T47D (cell line): ENCODE results near the gene TMEM184B.

Source experiments
- DNase-seq, 2 experiments: peaks; one replicate each; pipeline versions ENCODE4 v3.0.0 to v3.0.0-alpha.2; 2011 to 2012; ENCODE audit warnings: low read depth in 1 of 2, low spot score in 1 of 2
- JUND ChIP-seq: IDR thresholded peaks from 2 replicates; pipeline ENCODE4 v1.6.1; 2012; ENCODE audit warnings: low read depth
- in situ Hi-C: cut with HindIII; loops from 2 replicates; pipeline ENCODE4 v1.10.0; 2016; ENCODE audit warnings: low sequenced_read_pairs, low pct_unique_long_range_greater_than_20kb

TMEM184B gene

DNA sequence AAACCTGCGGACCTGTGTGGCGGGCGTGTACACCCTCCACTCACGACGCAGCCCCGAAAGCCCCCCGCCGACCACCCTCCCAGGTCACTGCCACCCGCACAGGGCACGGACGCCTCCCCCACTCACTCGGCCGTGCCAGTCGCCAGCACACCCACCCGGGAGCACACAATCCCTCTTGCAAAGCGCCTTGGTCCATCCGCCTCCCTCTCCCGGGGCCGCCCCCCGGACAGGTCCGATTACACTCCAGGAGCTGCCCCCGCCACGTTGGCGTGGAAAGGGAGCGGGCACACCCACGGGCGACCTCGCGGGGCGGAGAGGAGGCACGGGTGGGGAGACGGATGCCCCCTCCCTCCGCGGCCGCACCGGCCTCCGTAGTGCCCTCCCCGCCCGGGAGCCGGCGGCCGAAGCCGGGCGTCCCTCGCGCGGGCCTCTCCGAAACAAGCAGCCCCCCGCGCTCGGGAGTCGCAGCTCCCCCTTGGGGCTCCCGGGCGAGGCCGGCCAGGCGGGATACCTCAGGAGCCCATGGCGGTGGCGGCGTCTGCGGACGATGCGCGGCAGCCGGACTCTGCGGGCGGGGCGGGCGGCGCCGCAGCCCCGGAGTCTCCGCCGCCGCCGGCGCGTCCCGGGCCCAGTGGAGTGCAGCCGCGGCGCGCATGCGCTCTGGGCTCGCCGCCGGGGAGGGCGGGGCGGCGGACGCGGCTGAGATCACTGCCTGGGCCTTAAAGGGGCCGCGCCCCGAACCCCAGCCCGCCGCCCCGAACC lies at the start of gene TMEM184B:
Gene TMEM184B, minus strand, starts transcription at position 638 of the 762 bp plus-strand sequence. CDS start 25,049 bp downstream, outside the sequence.
- in situ Hi-C loops: no loop called here
- DNase-seq: peak; percentile 60 to 75
- no peak for TF ChIP-seq JUND

- no peak for TF ChIP-seq JUND
- DNase-seq: no peak
- in situ Hi-C loops: no loop called here
Observed at GRCh38 chr22:38320605-38321402, 48.0 kb upstream of the TMEM184B start.

DNA sequence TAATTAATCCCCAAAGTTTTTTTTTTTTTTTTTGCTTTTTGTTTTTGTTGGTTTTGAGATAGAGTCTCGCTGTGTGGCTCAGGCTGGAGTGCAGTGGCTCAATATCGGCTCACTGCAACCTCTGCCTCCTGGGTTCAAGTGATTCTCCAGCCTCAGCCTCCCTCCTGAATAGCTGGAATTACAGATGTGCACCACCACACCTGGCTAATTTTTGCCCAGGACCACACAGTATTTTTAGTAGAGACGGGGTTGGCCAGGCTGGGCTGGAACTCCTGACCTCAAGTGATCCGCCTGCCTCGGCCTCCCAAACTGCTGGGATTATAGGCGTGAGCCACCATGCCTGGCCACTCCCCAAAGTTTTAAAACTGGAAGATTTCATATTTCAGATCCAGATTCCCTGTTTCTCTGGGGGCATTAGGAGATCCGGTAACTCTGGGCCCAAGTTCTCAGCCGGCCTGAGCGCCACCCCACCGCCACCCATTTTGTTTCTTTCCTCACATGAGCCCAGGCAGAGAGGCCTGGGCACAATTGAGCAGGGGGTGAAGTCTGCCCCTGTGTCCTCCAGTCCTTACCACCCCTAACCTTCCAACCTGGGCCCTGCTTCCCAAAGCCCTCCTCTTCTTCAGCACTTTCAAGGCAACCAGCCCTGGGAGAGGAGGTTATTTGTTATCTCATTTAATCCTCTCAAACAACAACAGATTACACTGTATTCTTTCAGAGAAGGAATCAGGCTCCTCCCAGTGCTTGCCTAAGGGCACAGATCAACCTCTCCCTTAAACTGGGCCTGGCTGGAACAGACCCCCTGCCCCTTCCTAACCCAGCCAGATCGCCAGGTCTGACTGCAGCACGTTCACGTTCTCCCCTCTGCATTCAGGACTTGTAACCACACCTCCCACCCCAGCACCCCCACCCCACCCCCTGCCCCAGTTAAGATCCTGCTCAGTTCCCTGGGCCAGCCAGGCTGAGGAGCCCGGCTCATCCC lies 46.3 kb upstream of the TMEM184B start:
- in situ Hi-C loops: no loop called here
- TF ChIP-seq JUND: no peak
- DNase-seq: no peak

GRCh38 chr22:38317995-38318715 lies 45.3 kb upstream of the TMEM184B start:
- in situ Hi-C loops: no loop called here
- peak; percentile 82 to 85 for DNase-seq
- no peak for TF ChIP-seq JUND

DNA sequence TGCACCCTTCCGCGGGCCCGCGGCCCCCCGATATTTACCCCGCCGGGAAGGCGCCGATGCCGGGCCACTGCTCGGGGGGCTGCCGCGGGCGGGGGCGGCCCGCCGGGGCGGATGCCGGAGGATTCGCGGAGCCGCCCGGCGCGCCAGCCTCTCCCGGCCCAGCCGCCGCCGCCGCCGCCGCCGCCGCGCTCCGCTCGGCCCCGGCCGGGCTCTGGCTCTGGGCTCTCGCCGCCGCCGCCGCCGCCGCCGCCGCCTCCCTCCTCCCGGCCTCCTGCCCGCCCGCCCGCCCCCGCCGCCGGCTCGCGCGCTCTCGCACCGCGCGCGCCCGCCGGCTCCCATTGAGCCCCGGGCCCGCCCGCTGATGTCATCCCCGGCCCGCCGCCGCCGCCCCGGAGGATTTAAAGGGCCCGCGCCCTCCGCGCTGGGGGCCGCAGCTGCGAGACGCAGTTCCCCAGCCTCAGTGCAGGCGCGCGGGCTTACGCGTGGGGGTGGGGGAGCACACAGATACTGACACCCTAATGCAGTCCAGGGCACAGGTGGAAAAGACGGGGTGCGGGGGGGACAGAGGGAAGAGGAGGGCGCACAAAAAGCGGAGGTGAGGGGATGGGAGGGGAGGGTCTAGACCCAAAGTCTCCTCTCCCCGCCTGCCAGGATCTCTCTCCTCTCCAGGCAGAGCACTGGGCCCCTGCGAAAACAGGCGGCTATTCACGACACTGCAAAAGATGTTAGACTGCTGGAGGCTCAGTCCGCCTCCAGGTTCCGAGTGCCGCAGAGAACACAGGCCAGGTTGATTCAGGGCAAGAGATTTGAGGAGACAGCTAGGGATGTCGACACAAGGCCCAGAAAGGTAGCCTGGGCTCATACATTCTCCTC lies 44.5 kb upstream of the TMEM184B start, which contains the start of gene CSNK1E:
Gene CSNK1E, minus strand, starts transcription at position 312 of the 873 bp plus-strand sequence. CDS start 3,276 bp downstream, outside the sequence.
- in situ Hi-C loops: no loop called here
- TF ChIP-seq JUND: no peak
- DNase-seq: peak; percentile 67 to 69

- TF ChIP-seq JUND: no peak
- in situ Hi-C loops: no loop called here
- DNase-seq: peak; percentile 54 to 55
Observed at GRCh38 chr22:38316364-38317121, 43.7 kb upstream of the TMEM184B start.

GRCh38 chr22:38315823-38316363 lies 43.1 kb upstream of the TMEM184B start:
- TF ChIP-seq JUND: no peak
- in situ Hi-C loops: no loop called here
- DNase-seq: peak in 1 of 2 experiments; percentile 28

DNA sequence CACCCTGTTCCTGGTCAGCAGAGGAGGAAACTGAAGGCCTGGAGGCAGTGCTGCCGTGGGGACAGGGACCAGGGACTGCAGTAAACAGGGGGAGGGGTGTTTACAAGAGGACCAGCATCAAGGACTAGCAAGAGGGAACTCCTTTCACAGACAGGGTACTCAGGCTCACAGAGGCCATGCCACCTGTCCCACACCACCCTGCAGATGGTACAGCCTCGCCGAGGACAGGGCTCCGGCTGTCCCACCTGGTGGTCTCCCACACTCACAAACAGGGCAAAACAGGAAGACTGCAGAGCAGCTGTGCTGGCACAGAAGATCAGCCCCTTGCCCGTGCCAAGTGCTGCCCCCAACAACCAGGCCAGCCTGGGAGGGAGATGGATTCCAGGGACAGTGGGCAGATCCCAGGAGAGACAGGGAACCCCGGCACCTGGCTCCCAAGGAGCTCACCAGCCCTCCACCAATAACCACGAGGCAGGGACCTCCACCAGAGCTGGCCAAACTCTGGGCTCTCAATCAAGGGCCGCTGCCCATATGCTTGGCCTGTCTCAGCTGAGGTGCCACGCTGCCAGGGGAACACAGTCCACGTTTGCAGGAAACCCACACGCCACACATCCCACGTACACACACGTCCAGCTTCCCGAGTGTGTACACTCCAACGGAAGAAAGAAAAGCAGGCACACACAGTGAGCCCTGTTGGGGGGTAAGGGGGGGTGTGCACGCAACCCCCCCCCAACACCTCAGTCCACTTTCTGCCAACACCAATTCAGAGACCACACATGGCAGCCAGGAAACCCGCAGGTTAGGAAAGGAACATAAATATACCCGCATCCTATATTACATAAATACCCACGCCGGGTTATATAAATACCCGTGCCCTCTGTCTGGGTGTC lies 42.4 kb upstream of the TMEM184B start:
- in situ Hi-C loops: no loop called here
- no peak for TF ChIP-seq JUND
- DNase-seq: no peak
